WTC11 (cell line): ENCODE results near the gene UQCC2.

ENCODE experiments used
- CREM ChIP-seq: sonication (generic); formaldehyde crosslinking; IDR thresholded peaks from 2 replicates; pipeline ENCODE4 v1.8.1; 2022; ENCODE audit warnings: mild to moderate bottlenecking, missing genetic modification reagents, moderate library complexity
- ZNF416 ChIP-seq: fragments of 250-450 bp; sonication (Bioruptor Pico); IDR thresholded peaks from 2 replicates; pipeline ENCODE4 v1.9.0; 2021; ENCODE audit warnings: mild to moderate bottlenecking, inconsistent platforms
- TF ChIP-seq, protein P1 (sequence below): sonication (generic); formaldehyde crosslinking; IDR thresholded peaks from 2 replicates; pipeline ENCODE4 v1.8.1; 2023; ENCODE audit warnings: mild to moderate bottlenecking, moderate library complexity, missing genetic modification reagents

DNA sequence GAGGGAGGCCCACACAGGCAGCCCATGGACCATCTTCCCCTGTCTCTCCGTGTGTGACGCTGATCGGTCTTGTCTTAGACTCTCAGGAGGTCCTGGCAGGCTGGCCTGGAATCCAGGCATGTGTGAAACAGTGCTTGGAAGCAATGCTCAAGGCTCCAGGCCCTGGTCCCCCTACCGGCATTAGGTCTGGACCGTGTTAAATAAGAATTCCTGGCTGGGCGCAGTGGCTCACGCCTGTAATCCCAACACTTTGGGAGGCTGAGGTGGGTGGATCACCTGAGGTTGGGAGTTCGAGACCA, 22.2 kb upstream of the UQCC2 start:
- TF ChIP-seq CREM (no peak), ZNF416 (CRISPR knock-in tag) (no peak)
- TF ChIP-seq, protein P1, sequence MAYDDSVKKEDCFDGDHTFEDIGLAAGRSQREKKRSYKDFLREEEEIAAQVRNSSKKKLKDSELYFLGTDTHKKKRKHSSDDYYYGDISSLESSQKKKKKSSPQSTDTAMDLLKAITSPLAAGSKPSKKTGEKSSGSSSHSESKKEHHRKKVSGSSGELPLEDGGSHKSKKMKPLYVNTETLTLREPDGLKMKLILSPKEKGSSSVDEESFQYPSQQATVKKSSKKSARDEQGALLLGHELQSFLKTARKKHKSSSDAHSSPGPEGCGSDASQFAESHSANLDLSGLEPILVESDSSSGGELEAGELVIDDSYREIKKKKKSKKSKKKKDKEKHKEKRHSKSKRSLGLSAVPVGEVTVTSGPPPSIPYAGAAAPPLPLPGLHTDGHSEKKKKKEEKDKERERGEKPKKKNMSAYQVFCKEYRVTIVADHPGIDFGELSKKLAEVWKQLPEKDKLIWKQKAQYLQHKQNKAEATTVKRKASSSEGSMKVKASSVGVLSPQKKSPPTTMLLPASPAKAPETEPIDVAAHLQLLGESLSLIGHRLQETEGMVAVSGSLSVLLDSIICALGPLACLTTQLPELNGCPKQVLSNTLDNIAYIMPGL: no peak
